Measurements from ENCODE around the gene DAZL. TPM values are rescaled to one million over a fixed set of nuclear protein-coding genes. Genes with fewer than 3 reads are reported as not detected.

Gene DAZL
- total RNA-seq, 1 donor from 2014 or later = not detected

DNA sequence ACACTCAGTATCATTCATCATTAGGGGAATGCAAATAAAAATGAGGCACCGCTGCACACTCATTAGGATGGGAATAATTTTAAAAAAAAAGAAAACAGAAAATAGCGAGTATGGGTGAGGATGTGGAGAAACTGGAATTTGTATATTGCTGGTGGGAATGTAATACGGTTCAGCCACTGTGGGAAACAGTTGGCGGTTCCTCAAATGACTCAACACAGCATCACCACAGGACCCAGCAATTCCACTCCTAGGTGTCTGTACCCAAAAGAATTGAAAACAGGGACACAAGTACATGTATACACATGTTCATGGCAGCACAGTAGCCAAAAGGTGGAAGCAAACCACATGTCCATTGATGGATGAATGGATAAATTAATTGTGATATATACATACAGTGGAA is 56.5 kb downstream of the DAZL start:
- Mint-ChIP-seq H3K36me3 (no peaks in the 10 kb centered on the region), H3K27me3 (ENCODE audit: low read depth) (peaks cover 14% of the 10 kb centered on the region), H3K27ac (no peak overlapping the region), H3K9me3 (peaks cover 2% of the 10 kb centered on the region), H3K4me3 (no peak overlapping the region), H3K4me1 (peaks cover 6% of the 10 kb centered on the region)
- no peak for DNase-seq (ENCODE audit: low spot score in 2 of 2, unreplicated experiment in 2 of 2)
- TF ChIP-seq, protein P1, sequence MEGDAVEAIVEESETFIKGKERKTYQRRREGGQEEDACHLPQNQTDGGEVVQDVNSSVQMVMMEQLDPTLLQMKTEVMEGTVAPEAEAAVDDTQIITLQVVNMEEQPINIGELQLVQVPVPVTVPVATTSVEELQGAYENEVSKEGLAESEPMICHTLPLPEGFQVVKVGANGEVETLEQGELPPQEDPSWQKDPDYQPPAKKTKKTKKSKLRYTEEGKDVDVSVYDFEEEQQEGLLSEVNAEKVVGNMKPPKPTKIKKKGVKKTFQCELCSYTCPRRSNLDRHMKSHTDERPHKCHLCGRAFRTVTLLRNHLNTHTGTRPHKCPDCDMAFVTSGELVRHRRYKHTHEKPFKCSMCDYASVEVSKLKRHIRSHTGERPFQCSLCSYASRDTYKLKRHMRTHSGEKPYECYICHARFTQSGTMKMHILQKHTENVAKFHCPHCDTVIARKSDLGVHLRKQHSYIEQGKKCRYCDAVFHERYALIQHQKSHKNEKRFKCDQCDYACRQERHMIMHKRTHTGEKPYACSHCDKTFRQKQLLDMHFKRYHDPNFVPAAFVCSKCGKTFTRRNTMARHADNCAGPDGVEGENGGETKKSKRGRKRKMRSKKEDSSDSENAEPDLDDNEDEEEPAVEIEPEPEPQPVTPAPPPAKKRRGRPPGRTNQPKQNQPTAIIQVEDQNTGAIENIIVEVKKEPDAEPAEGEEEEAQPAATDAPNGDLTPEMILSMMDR (IDR thresholded peaks at IDR 0.05; ENCODE audit: unreplicated experiment) = no peak

DNA sequence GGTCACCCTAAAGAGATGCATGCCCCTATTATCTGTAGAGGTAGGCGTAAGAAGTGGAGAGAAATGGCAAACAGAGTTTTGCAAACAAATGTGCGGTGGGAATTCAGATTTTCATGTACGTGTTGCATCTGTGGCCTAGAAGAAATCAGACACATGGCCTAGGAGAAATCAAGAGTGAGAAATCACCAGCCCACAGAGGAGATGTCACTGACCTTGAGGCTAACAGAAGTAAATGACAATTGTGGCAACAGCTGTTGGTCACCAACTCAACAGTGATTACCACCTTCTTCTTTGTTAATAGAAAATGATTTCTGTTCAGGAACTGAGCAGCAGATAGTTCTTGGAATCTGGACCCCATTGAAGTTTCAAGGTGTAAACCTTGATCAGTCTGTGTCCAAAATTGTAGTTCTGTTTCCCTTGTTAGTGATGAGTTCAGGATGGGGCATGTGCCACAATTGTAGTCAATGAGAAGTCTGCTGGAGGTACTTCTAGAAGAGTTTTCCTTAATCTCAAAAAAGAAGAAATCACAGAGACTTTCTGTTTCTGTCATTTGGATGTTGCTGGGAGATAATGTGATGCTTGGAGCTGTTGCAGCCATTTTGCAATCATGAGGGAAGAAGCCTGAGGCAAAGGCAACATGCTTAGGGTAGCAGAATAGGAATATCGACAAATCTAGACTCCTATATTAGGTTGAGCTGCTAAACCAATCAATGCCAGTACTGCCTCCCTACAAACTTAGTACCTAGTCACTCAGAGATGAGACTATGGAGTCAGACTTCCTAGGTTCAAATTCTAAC is 57.5 kb downstream of the DAZL start:
- Mint-ChIP-seq H3K27me3 (ENCODE audit: low read depth) (peaks cover 21% of the 10 kb centered on the region), H3K4me3 (no peak overlapping the region), H3K27ac (no peak overlapping the region), H3K36me3 (no peaks in the 10 kb centered on the region), H3K9me3 (no peaks in the 10 kb centered on the region), H3K4me1 (peaks cover 6% of the 10 kb centered on the region)
- TF ChIP-seq, protein P1 (IDR thresholded peaks at IDR 0.05; ENCODE audit: unreplicated experiment) = no peak
- no peak for DNase-seq (ENCODE audit: low spot score in 2 of 2, unreplicated experiment in 2 of 2)

DNA sequence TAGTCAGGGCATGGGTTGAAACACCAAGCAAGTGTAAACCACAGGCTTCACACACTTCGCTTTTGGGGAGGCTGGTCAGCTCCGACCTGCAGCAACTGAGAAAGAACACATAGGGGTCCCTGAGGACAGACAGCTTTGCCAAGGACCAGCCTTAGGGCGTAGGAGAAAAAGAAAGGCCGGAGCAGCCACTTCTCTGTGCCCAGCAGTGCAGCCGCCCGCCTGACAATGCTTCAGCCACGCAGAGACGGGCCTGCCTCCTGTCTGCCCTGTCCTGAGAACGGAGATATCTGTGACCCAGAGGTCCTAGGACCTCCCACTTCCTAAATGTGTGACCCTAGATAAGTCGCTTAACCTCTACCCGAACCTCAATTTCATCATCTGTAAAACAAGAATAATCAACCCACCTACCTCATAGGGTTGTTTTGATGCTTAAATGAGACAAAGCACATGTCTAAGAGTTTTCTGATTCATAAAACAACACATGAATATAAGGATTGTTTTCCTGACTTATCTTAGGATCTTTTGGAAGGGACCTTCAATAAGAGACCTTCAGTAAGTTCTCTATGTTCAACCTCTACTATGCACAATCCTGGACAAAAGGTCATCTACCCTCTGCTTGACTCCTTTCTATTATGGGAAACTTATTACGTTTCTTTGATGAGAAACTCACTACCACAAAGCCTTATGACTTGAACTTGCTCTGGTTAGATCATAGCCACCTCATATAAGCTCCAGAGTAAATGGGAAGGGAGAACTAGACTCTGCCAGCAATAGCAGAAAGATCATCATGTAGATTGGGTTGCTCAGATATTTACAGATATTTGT is 58.8 kb downstream of the DAZL start:
- no peaks in the 10 kb centered on the region for H3K36me3 Mint-ChIP-seq
- H3K4me3 Mint-ChIP-seq = no peak overlapping the region
- no peak overlapping the region for H3K27ac Mint-ChIP-seq

DNA sequence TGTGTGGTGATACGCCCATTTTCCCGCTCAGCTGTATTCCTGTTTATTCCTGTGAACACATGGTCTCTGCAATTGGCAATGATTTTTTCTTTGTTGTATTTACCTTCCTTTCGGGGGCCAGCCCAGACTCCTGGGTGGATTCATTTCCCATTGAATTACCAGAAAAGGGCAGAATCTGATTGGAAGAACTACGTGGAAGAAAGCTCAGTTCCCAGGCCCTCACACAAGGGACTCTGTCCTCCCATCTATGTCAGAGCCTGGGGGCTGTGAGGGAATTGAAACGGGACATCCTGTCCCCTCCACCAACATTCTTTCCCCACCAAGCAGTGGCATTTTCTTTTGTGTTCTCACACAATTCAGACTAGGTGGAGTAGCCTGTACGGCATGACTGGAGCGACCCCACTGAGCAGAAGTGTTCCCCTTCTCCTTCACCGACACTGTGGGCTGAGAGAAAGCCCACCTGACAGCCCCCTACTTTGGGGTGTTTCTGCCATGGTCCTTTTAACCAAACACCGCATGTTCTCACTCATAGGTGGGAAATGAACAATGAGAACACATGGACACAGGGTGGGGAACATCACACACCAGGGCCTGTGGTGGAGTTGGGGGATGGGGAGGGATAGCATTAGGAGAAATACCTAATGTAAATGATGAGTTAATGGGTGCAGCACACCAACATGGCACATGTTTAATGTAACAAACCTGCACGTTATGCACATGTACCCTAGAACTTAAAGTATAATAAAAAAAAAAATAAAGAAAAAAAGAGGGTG is 59.6 kb downstream of the DAZL start:
- peaks cover 3% of the 10 kb centered on the region for H3K4me1 Mint-ChIP-seq
- H3K27me3 Mint-ChIP-seq (ENCODE audit: low read depth) = peaks cover 35% of the 10 kb centered on the region
- TF ChIP-seq, protein P1 (IDR thresholded peaks at IDR 0.05; ENCODE audit: unreplicated experiment) = no peak
- no peak overlapping the region for H3K27ac Mint-ChIP-seq
- no peaks in the 10 kb centered on the region for H3K36me3 Mint-ChIP-seq
- H3K9me3 Mint-ChIP-seq = no peaks in the 10 kb centered on the region
- H3K4me3 Mint-ChIP-seq = no peak overlapping the region
- DNase-seq (ENCODE audit: low spot score in 2 of 2, unreplicated experiment in 2 of 2) = no peak

More for the DNA sequence above, 58.8 kb downstream of the DAZL start:
- TF ChIP-seq, protein P1 (IDR thresholded peaks at IDR 0.05; ENCODE audit: unreplicated experiment) = no peak
- Mint-ChIP-seq H3K4me1 (peaks cover 6% of the 10 kb centered on the region), H3K9me3 (no peaks in the 10 kb centered on the region), H3K27me3 (ENCODE audit: low read depth) (peaks cover 28% of the 10 kb centered on the region)
- no peak for DNase-seq (ENCODE audit: low spot score in 2 of 2, unreplicated experiment in 2 of 2)

DNA sequence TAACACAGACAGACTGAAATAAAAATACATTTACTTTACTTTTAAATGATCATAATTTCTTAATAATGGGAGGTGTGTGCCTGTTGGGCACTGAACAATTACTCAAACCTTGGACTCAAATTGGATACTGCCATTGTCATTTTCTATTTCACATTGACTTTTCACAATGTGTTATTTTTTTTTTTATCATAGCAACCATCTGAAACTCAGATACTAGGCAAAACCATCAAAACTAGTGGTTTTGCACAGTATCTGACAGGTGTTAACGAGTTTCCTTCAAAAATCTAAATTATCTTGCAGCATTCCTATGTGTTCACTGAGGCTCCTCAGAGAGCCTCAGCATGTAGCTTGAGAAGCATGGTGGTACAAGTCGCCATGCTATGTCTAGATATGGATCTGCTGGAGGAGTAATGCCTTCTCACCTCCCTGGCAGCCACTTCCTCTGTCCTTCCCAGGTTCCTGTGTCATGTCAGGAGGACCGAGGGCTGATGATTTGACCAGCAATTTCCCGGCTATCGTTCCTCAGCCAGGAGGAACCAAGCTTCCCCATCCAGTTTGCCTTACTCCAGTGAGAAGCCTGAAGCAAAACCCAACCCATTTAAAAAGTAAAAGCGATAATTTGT is 61.9 kb downstream of the DAZL start:
- no peak overlapping the region for H3K4me3 Mint-ChIP-seq
- no peaks in the 10 kb centered on the region for H3K9me3 Mint-ChIP-seq
- H3K27me3 Mint-ChIP-seq (ENCODE audit: low read depth) = peaks cover 54% of the 10 kb centered on the region
- H3K36me3 Mint-ChIP-seq = no peaks in the 10 kb centered on the region
- DNase-seq (ENCODE audit: low spot score in 2 of 2, unreplicated experiment in 2 of 2) = no peak
- H3K4me1 Mint-ChIP-seq = no peaks in the 10 kb centered on the region
- no peak overlapping the region for H3K27ac Mint-ChIP-seq
- TF ChIP-seq, protein P1 (IDR thresholded peaks at IDR 0.05; ENCODE audit: unreplicated experiment) = no peak
